HL-60 (cell line): ENCODE results near the gene SEPTIN2.

Source experiments
- DNase-seq, 2 experiments: peaks; one replicate each; pipeline ENCODE4 v3.0.0-alpha.2; 2010 to 2020; ENCODE audit warnings: low read depth in 1 of 2, low spot score in 1 of 2
- H3K27ac ChIP-seq: fragments of 250-450 bp; sonication (Bioruptor Pico); replicated peaks from 2 replicates; pipeline ENCODE4 v1.5.1; 2020; ENCODE audit warnings: mild to moderate bottlenecking, moderate library complexity
- H3K27me3 ChIP-seq: fragments of 250-450 bp; sonication (Bioruptor Pico); 2 replicates; pipeline ENCODE4 v1.5.1; 2021; ENCODE audit warnings: mild to moderate bottlenecking, moderate library complexity; ENCODE audit not compliant: insufficient read depth, poor library complexity, severe bottlenecking
- H3K4me3 ChIP-seq: replicated peaks from 2 replicates; pipeline ENCODE4 v1.5.1; 2011; ENCODE audit warnings: mild to moderate bottlenecking, control low read depth, low read length; ENCODE audit not compliant: insufficient read depth
- GABPA ChIP-seq: IDR thresholded peaks from 2 replicates; pipeline ENCODE4 v1.6.1; 2012; ENCODE audit warnings: low read depth
- POLR2AphosphoS5 ChIP-seq: IDR thresholded peaks from 2 replicates; pipeline ENCODE4 v1.6.1; 2012; ENCODE audit warnings: low read depth
- REST ChIP-seq: IDR thresholded peaks from 2 replicates; pipeline ENCODE4 v1.6.1; 2012; ENCODE audit warnings: low read depth; ENCODE audit not compliant: insufficient replicate concordance
- SPI1 ChIP-seq: IDR thresholded peaks from 2 replicates; pipeline ENCODE4 v1.6.1; 2012; ENCODE audit warnings: low read depth, mild to moderate bottlenecking, borderline replicate concordance
- TF ChIP-seq, protein P1 (sequence below): IDR thresholded peaks from one replicate; pipeline ENCODE4 v1.5.1; 2011; ENCODE audit warnings: low read length, control low read depth, inconsistent platforms; ENCODE audit not compliant: insufficient read depth

Gene SEPTIN2

GRCh38 chr2:241307055-241307454 lies 8.7 kb upstream of the SEPTIN2 start:
- Histone ChIP-seq H3K27me3 (no peaks in the 10 kb centered on the region), H3K4me3 (no peak overlapping the region), H3K27ac (no peak overlapping the region)
- TF ChIP-seq GABPA, result no peak
- TF ChIP-seq POLR2AphosphoS5, result no peak
- TF ChIP-seq, protein P1, sequence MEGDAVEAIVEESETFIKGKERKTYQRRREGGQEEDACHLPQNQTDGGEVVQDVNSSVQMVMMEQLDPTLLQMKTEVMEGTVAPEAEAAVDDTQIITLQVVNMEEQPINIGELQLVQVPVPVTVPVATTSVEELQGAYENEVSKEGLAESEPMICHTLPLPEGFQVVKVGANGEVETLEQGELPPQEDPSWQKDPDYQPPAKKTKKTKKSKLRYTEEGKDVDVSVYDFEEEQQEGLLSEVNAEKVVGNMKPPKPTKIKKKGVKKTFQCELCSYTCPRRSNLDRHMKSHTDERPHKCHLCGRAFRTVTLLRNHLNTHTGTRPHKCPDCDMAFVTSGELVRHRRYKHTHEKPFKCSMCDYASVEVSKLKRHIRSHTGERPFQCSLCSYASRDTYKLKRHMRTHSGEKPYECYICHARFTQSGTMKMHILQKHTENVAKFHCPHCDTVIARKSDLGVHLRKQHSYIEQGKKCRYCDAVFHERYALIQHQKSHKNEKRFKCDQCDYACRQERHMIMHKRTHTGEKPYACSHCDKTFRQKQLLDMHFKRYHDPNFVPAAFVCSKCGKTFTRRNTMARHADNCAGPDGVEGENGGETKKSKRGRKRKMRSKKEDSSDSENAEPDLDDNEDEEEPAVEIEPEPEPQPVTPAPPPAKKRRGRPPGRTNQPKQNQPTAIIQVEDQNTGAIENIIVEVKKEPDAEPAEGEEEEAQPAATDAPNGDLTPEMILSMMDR, result no peak
- no peak for TF ChIP-seq SPI1
- no peak for TF ChIP-seq REST
- DNase-seq, result no peak

GRCh38 chr2:241308267-241308666 lies 7.5 kb upstream of the SEPTIN2 start:
- no peak overlapping the region for H3K27ac ChIP-seq
- H3K4me3 ChIP-seq, result no peak overlapping the region
- TF ChIP-seq SPI1, result no peak
- TF ChIP-seq, protein P1, result no peak
- no peak for DNase-seq
- H3K27me3 ChIP-seq, result no peaks in the 10 kb centered on the region

DNA sequence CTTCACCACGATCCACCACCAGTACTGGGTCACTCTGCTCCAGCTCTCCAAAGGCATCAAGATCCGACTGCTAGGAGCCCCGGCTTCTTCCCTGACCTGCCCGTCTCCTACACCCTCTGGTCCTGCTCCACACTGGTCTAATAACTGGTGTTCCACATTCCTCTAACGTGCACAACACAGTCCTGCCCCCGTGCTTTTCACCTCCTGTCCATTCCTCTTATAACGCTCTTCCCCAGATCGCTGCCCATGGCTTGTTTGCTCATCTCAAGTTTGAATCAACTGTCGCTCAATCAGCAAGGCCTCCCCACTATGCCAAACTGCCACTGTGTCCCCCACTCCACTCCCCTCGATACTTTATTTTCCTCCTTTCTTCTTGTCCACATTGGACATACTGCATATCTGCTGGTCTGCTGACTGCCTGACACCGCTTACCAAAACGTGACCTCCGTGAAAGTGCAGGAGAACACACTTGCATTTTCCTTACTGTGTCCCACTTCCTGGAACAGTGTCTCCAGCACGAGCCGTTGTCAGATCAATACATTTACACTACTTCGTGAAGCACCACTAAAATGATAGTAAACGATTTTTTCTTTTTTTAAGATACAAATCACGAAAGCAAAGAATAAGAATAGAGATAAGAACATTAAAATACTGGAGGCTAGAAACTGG lies 6.8 kb upstream of the SEPTIN2 start:
- Histone ChIP-seq H3K27ac (peak overlapping the region; percentile 38), H3K4me3 (no peak overlapping the region), H3K27me3 (no peaks in the 10 kb centered on the region)
- DNase-seq, result no peak
- TF ChIP-seq REST, result no peak
- no peak for TF ChIP-seq SPI1
- TF ChIP-seq GABPA, result no peak
- TF ChIP-seq, protein P1, result no peak
- no peak for TF ChIP-seq POLR2AphosphoS5

GRCh38 chr2:241309684-241310117 lies 6.0 kb upstream of the SEPTIN2 start:
- DNase-seq, result peak in 1 of 2 experiments; percentile 87
- Histone ChIP-seq H3K4me3 (no peak overlapping the region), H3K27me3 (no peaks in the 10 kb centered on the region), H3K27ac (peak overlapping the region; percentile 38)
- TF ChIP-seq SPI1, result peak; percentile 54; the same call in 1 of the 2 replicates
- TF ChIP-seq GABPA, result no peak
- peak; percentile 55 for TF ChIP-seq POLR2AphosphoS5
